Bone marrow (tissue), 2 donors: ENCODE data around the gene FRMD4A.
"Not testable (repeated sequence)": the region's sequence is repeated elsewhere in the genome, so short reads cannot be mapped to it uniquely, and the experiment has no call there.

ENCODE experiments used
- DNase-seq, 2 donors: peaks; one replicate each; lab custom pipeline; 2025; lab: John Stamatoyannopoulos, UW

Gene FRMD4A

GRCh38 chr10:14146025-14146424 is 184.7 kb downstream of the FRMD4A start:
- no peak for DNase-seq

GRCh38 chr10:14144451-14144850 is 186.3 kb downstream of the FRMD4A start:
- DNase-seq, result no peak

GRCh38 chr10:14142606-14143250 is 188.0 kb downstream of the FRMD4A start:
- no peak for DNase-seq

GRCh38 chr10:14141283-14141682 is 189.4 kb downstream of the FRMD4A start:
- no peak for DNase-seq

GRCh38 chr10:14137391-14137790 is 193.3 kb downstream of the FRMD4A start:
- DNase-seq, result no peak

- DNase-seq, result not testable (repeated sequence)
Measured at GRCh38 chr10:14135196-14135595, 195.5 kb downstream of the FRMD4A start.

GRCh38 chr10:14134275-14134674 is 196.4 kb downstream of the FRMD4A start:
- no peak for DNase-seq

GRCh38 chr10:14131261-14131960 is 199.3 kb downstream of the FRMD4A start:
- DNase-seq, result no peak

- DNase-seq, result no peak
Measured at GRCh38 chr10:14129770-14130169, 201.0 kb downstream of the FRMD4A start.

GRCh38 chr10:14128519-14128918 is 202.2 kb downstream of the FRMD4A start:
- no peak for DNase-seq

GRCh38 chr10:14126697-14127440 is 203.9 kb downstream of the FRMD4A start:
- no peak for DNase-seq

- DNase-seq, result no peak
Measured at GRCh38 chr10:14125564-14125963, 205.2 kb downstream of the FRMD4A start.

GRCh38 chr10:14124941-14125340 is 205.8 kb downstream of the FRMD4A start:
- no peak for DNase-seq

GRCh38 chr10:14123139-14123538 is 207.6 kb downstream of the FRMD4A start:
- DNase-seq, result no peak

- no peak for DNase-seq
Measured at GRCh38 chr10:14120812-14121211, 209.9 kb downstream of the FRMD4A start.

GRCh38 chr10:14118953-14119352 is 211.8 kb downstream of the FRMD4A start:
- DNase-seq, result no peak

- DNase-seq, result no peak
Measured at GRCh38 chr10:14116837-14117236, 213.9 kb downstream of the FRMD4A start.

- DNase-seq, result no peak
Measured at GRCh38 chr10:14116021-14116420, 214.7 kb downstream of the FRMD4A start.

GRCh38 chr10:14114791-14115190 is 215.9 kb downstream of the FRMD4A start:
- no peak for DNase-seq

GRCh38 chr10:14112056-14112455 is 218.7 kb downstream of the FRMD4A start:
- DNase-seq, result no peak

- DNase-seq, result no peak
Measured at GRCh38 chr10:14111208-14111607, 219.5 kb downstream of the FRMD4A start.

GRCh38 chr10:14106828-14107227 is 223.9 kb downstream of the FRMD4A start:
- no peak for DNase-seq

GRCh38 chr10:14102056-14102455 is 228.7 kb downstream of the FRMD4A start:
- DNase-seq, result no peak
